Activated CD8-positive, alpha-beta memory T cell treated with anti-CD3 and anti-CD28 coated beads, Interleukin-2, amount 50 U/mL, for 1 hour (primary cell): ENCODE measurements around the gene RGS6.

Source experiments
- DNase-seq: peaks from one replicate; pipeline ENCODE4 v3.0.0-alpha.2; 2020; ENCODE audit errors: extremely low read depth

Gene RGS6

GRCh38 chr14:71947947-71948500 is 15.8 kb downstream of the RGS6 start:
- DNase-seq: no peak

DNA sequence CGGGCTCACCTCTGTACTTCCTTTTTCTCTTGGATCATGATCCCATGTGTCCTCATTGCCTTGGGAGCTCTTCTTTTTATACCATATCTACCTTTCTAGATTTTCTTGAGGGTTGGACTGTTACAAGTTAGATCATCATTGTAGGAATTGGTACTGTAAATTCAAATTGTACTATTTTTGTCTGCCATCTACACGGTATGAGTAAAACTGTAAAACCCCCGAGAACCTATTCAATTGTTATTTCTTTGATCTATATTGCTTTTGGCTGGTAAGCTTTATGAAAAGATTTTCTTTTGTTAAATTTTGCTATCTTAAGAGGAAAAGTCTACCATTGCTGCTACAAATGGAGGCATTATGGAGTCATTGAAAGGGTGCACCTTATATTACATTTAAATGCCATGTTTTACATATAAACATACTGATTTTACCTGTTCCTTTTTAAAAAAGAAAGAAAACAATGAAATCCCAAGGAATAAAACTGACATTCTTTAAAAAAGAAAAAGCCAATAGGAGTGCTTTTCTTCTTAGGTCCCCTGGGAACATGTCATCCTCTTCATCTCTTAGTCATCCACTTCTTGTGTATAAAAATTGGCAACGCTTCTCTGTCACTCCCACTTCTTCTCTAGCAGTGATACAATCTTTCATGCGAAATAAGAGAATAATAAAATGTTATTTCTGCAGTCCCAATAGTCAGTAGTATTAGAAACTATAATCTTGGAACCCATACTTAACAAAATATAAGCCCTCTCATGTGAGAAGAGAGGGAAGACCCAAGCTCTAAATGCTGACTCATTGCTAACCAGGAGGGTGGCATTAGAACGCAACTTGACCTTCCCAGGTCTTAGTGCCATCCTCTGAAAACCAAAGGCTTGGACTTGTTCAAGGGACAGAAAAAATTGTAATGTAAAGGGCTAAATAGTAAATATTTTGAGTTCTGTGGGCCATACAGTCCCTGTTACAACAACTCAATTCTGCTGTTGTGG is 20.4 kb downstream of the RGS6 start:
- DNase-seq: no peak

- no peak for DNase-seq
Observed at GRCh38 chr14:71956920-71957563, 24.8 kb downstream of the RGS6 start.

- DNase-seq: no peak
Observed at GRCh38 chr14:71959055-71959454, 26.8 kb downstream of the RGS6 start.

DNA sequence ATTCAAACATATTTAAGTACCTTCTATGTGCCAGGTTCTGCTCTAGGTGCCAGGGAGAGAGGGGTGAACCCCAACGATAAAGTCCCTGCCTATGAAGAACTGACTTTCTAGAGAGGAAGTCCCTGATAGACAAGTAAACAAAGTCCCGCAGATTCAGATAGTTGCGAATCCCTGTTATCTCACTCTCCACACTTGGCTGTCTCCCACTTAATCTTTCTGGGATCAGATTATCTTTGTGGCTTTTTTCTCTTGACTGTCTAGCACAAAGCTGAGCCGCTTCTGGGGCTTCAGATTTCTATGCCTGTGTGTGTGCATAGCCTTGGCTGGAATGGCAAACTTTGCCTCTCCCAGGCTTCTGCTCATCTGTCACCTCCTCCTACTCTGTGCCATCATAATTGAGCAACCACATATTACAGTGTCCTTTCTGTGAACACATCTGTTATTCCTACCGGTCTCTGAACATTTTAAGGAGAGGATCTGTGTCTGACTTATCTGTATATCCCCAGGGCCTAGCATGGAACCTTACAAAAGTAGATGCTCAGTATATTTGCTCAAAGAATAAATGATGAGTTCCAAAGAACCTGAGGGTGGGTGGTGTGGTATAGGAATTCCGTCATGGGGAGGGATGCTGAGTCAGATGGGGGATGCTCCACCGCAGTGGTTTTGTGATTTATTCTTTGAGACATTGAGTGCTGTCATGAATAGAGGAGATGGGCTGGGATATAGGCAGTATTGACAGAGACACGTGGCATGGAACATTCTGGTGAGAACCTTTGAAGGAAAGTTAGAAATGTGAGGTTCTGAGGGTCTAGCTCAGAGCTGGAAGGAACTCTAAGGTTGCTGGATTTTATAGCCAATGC is 28.5 kb downstream of the RGS6 start:
- no peak for DNase-seq

- no peak for DNase-seq
Observed at GRCh38 chr14:71961972-71962371, 29.7 kb downstream of the RGS6 start.

DNA sequence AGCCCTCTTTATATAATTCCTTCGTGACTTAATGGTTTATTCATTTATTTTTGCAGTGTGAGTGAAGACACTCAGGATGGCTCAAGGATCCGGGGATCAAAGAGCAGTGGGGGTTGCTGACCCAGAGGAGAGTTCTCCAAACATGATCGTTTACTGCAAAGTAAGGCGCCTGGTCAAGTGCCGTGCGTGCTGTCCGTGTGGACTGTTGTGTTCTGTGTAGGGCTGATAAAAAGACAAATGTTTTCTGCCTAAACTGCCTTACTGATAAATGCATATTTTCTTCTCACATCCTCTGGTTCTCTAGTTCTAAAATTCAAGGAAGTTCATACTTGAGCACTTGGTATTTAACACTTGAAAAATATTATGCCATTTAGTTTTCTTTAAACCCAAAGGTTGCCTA is 32.5 kb downstream of the RGS6 start:
- DNase-seq: no peak

DNA sequence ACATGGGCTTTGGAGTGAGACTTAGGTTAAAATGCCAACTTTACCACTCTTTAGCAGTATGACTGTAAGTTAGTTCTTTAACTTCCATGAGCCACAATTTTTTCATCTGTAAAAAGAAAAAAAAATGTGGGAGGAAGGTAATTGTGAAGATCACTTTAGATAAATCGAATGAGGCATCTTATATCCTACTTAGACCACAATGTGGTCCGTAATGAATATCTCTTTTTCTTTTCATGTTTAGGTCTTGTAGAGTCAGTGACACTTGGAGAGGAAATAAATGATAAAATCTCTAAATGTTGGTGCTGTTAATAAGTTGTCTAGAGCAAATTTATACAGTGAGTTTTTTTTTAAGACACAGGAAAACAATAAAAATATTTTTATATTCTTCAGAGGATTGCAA is 34.3 kb downstream of the RGS6 start:
- no peak for DNase-seq

DNA sequence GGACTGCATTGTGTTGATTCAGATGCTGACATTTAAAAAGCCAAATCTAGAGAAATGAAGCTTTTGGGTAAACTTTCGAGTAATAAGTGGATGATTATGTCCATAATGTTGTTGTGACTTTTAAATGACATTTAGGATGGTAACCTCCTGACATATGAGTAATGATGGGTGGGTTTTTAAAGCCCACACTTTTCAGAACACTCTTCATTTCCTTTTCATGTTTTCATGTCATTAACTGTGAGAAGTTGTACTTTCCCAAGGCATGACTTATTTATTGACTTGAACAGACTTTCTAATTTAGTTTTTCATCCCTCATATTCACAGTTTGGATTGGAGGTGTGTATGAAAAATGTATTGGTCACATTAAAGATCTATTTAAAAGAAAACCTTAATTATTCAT is 35.5 kb downstream of the RGS6 start:
- DNase-seq: no peak

- DNase-seq: no peak
Observed at GRCh38 chr14:71970272-71970671, 38.0 kb downstream of the RGS6 start.

GRCh38 chr14:71985538-71986189 is 53.4 kb downstream of the RGS6 start:
- no peak for DNase-seq

- no peak for DNase-seq
Observed at GRCh38 chr14:71988476-71988875, 56.2 kb downstream of the RGS6 start.

DNA sequence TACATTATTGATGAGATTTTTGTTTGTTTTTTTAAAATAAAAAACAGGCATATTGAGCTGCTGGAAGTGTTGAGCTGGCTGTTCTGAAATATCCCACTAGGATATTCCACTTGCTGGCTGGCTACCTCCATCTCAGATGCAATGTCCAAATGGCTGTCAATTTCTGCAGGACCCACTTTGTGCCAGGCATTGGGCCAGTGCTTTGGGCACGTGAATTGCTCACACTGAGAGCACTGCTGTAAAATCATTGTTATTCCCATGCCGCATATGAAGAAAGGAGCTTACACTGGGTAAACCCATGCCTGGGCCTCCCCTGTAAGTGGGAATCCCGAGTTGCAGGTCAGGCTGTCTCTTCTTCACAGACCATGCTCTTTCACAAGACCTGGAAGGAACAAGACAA is 56.7 kb downstream of the RGS6 start:
- no peak for DNase-seq

- DNase-seq: no peak
Observed at GRCh38 chr14:71994416-71994815, 62.2 kb downstream of the RGS6 start.

- DNase-seq: no peak
Observed at GRCh38 chr14:71995741-71996140, 63.5 kb downstream of the RGS6 start.

- DNase-seq: no peak
Observed at GRCh38 chr14:71996610-71997009, 64.4 kb downstream of the RGS6 start.

GRCh38 chr14:72000907-72001306 is 68.7 kb downstream of the RGS6 start:
- DNase-seq: no peak

GRCh38 chr14:72002731-72003130 is 70.5 kb downstream of the RGS6 start:
- no peak for DNase-seq

DNA sequence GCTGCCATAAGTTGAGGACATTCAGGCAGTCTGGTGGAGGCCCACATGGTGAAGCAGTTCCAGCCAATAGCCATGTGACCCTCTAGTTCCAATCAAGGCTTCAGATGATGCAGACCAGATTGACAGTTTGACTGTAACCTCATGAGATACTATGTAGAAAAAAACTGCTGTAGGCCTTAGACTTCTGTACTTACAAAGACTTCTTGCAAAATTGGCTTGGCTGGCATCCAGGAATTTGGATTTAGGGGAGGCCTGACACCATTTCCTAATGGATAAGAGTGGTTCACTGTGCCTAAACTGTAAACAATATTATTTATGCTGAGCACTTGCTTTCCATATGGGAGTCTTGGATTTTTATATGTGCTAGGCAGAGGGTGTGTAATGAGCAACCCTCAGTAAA is 76.4 kb downstream of the RGS6 start:
- no peak for DNase-seq

- no peak for DNase-seq
Observed at GRCh38 chr14:72010474-72010873, 78.2 kb downstream of the RGS6 start.

- no peak for DNase-seq
Observed at GRCh38 chr14:72013721-72014345, 81.6 kb downstream of the RGS6 start.
